GM19455 (cell line): ENCODE results near the gene ZBTB1.

ENCODE experiments used
- ATAC-seq: cut with Tn5 transposase; IDR thresholded peaks from one replicate; pipeline ENCODE4 v1.9.1; 2021; ENCODE audit not compliant: unreplicated experiment

The ZBTB1 gene

DNA sequence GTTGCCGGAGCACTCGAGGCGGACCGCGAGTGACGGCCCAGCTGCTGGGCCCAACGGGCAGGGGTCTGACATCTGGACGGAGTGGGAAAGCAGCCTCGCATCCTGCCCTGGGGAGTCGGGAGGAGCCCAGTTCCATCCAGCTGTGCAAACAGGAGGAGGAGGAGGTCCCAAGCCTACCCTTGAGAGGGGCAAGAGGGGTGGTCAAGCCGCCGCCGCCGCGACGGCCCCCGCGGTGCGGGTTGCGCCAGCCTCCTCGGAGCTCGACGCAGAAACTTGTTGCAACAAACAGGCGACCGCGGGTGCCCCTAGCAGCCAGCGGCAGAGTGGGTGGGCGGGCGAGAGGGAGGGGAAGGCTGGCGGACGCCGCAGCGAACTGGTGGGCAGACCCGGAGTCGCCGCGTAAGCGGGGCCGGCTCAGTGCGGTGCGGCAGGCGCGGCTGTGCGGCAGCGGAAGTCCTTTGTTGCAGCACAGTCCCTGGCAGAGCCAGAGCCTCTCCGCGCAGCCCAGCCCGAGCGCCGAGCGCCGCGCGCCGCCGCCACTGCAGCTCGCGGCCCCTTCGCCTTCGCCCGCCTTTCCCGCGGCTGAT, at the start of gene ZBTB1:
ZBTB1 (plus strand) TSS at position 461 of the 587 bp plus-strand sequence. CDS start 16,735 bp downstream, outside the sequence.
- ATAC-seq = peak; percentile 34

DNA sequence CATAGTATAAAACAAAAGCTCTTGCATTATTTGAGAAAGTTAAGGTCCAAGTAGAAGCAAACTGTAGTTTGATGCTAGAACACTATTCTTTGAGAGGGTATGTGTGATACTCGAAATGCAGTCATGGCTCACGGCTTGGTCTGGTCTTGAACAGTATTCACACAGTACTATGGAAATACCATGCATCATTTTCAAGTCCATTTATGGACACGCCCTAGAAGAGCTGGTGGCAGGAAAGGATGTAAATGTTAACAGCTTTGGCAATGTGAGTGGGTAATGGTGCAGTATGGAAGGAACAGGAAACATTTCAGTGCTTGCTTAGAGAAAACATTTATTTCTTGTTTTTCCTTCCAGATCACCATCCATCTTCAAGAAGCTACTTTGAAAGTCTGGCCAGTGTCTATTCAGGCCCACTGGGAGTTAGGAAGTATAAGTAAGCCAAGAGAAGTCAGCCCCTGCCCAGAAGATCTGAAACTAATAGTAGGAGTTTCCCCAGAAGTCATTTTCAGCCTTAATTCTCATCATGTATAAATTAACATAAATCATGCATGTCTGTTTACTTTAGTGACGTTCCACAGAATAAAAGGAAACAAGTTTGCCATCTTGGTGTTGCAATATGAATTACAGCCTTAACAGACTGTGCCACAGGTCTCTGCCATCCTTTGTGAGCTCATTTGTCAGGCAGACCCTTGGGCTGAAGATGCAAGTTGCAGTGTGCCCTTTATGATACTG, 45.0 kb upstream of the ZBTB1 start:
- no peak for ATAC-seq

- ATAC-seq = no peak
Measured at GRCh38 chr14:64461221-64461620, 43.3 kb upstream of the ZBTB1 start.

DNA sequence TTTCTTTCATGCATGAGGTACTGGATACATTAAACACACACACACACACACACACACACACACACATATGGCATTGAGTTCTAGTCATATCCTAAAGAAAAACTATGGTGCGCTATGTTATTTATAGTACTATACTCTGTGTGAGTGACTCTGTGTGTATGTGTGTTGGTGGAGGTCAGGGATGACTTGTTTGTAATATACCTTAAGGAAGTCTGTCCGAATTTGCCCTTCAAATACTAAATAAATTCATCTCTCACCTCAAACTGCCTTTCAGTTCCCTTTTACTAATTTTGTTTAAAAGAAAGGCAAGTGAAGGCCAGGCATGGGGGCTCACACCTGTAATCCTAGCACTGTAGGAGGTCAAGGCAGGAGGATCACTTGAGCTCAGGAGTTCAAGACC, 41.4 kb upstream of the ZBTB1 start:
- ATAC-seq = no peak

DNA sequence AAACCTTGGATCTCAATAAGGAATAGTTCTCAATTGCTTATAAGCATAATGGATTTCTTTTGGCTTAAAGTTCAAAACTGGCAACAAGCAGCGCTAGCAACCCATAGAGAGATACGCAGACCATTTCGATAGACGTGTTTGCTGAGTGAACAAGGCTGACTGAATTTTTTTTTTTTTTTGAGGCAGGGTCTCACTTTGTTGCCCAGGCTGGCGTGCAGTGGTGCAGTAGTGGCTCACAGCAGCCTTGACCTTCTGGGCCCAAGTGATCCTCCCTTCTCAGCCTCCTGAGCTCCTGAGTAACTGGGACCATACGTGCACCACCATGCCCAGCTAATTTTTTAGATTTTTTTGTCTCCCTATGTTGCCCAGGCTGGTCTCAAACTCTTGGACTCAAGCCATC, 40.7 kb upstream of the ZBTB1 start:
- ATAC-seq = no peak

- ATAC-seq = peak; percentile 18
Measured at GRCh38 chr14:64464651-64465050, 39.9 kb upstream of the ZBTB1 start.

DNA sequence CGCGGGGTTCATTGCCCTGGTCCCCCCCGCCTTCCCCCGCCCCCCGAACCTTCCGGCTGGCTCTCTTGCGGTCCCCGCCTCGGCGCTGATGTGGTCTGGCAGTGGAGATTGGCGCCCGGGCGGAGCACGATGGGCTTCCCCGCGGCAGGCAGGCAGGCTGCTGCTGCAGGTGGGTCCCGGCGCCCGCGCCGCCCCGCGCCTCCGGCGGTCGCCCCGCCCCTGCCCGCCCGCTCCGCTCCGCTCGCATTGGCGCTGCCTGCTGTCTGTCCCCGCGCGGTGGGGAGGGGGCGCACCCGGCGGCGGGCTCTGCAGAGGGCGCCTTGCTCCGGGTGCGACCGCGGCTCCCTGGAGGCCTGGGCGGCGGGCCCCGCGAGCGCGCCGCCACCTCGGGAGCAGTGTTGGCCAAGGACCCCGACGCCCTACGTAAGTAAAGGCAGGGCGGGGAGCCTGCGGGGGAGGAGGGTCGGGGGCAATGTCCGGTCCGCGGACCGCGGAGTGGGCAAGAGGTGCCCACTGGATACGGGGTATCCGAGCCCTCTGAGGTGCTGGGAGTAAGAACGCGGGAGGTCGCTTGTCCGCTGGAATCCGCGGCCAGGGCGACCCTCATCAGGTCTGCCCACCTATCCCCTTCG, 39.3 kb upstream of the ZBTB1 start, which contains the start of gene AKAP5:
AKAP5 (plus strand) TSS at position 309 of the 632 bp plus-strand sequence. CDS start 2,896 bp downstream, outside the sequence.
- peak; percentile 55 for ATAC-seq

- no peak for ATAC-seq
Measured at GRCh38 chr14:64465831-64466554, 38.6 kb upstream of the ZBTB1 start.

DNA sequence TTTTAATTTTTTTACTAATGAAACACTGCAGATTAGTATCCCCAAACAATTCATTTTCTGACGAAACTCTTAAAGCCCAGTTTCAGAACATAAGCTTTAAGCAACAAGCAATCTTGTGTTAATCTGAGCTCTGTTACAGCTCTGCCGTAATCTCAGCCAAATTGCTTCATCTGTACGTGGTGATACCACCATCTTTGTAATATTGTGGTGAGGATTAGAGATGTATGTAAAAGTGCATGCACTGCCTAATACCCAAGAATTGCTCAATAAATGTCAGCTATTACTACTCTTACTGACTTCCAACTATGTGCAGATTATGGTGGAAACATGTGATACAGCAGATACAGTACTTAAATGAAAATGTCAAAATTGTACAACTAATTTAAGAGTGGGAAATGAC, 37.5 kb upstream of the ZBTB1 start:
- ATAC-seq = no peak

- ATAC-seq = no peak
Measured at GRCh38 chr14:64467566-64467965, 37.0 kb upstream of the ZBTB1 start.

- ATAC-seq = no peak
Measured at GRCh38 chr14:64468451-64468850, 36.1 kb upstream of the ZBTB1 start.

GRCh38 chr14:64474041-64474440, 30.5 kb upstream of the ZBTB1 start:
- no peak for ATAC-seq

DNA sequence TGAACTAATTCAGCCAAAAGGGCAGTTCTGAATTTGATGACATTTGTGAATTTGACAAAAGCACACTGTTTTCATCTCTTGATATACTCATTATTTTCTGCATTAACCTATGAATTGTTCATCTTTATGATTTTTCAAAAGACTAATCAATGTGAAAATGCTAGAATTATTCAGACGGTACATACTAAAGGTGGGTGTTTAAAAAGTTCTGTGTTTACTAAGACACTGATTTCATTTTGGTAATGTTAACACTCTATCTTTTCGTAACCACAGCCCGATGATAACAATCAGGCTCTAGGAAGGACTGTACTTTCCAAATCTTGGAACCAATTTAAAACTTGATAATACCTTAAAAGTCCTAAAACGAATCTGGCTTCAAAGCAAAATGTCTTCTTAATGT, 29.9 kb upstream of the ZBTB1 start:
- ATAC-seq = no peak

DNA sequence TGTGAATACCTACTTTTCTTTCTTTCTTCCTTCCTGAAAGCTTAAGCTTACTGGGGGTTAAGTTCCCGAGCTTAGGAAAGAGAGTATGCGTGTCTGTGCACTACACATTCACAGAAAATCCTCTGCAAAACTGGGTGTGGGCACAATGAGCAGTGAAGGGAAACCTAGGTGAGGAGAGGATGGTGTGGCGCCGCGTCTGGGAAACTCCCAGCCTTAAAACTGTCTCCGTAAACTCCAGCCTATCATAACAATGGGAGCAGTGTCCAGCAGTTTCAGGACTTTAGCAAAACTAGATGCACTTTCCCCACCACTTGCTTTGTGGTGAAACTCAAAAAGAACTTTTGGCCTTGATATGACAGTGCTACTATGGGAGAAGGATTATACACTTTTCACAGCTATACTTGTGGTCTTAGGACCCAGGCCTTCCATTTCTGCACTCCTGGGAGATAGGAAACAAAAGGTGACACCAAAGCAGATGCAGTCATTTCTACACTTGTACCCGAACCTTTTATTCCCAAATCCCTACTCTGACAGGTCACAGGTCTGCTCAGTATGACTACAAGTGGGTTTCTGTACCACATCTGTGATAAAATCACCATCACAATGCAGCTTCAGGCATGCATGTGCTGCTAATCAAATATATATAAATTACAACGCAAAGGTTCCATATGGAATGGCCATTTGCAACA, 28.8 kb upstream of the ZBTB1 start:
- ATAC-seq = no peak

- no peak for ATAC-seq
Measured at GRCh38 chr14:64476438-64476837, 28.1 kb upstream of the ZBTB1 start.

DNA sequence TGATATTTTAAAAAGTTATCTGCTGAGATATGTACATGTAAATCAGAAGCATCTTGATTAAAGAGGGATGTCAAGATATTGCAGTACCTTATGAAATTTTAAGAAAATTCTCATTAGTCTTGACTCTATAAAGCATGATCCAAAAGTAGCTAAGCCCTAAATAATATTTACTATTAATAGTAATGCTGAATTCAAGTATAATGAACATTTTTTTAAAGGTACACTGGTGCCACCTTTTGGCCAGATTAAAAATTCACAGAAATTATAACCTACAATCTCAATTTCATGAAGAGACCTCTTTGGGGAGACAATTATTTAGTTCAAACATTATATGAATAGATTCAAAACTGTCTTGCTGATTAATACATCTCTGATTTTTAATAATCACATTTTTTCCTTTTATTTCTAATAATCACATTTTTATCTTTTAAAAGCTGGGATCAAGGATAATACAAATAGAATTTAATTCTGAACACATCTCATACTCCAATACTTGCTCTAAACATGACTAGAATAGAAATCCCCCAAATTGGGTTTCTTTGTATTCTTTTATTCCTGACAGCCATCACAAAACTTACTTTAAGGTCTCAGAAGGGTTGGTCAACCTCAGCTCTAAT, 25.8 kb upstream of the ZBTB1 start:
- ATAC-seq = no peak

- no peak for ATAC-seq
Measured at GRCh38 chr14:64488590-64489099, 15.9 kb upstream of the ZBTB1 start.

GRCh38 chr14:64491637-64492036, 12.9 kb upstream of the ZBTB1 start:
- no peak for ATAC-seq

- ATAC-seq = no peak
Measured at GRCh38 chr14:64493455-64493854, 11.1 kb upstream of the ZBTB1 start.

GRCh38 chr14:64495252-64495651, 9.3 kb upstream of the ZBTB1 start:
- ATAC-seq = no peak
